ENCODE measurements around the gene BCL7C. TPM values are rescaled to one million over a fixed set of nuclear protein-coding genes. Genes with fewer than 3 reads are reported as not detected.
A peak's percentile ranks its signal among the peaks of the same experiment; 100 is the strongest.

BCL7C gene
- polyA plus RNA-seq, 1 donor, result 25.6 TPM

DNA sequence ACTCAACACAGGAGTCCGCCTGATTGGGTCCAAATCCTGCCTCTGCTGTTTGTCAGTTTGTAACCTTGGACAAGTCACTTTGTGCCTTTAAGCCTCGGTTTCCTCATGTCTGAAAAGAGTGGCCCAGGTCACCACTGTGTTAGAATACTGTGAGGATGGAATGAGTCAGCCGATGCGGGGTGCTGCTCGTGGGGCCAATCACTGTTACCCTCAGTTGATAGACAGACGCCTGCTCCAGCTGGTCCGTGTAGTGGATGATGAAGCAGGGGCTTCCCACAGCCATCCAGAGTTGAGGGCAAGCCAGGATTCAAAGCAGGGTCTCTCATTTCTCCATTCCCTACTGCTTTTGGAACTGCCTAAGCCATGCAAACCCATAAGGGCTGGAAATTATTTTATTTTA, 35.3 kb upstream of the BCL7C start:
- no peak overlapping the region for H3K4me3 ChIP-seq (ENCODE audit: low read length)
- H3K4me1 ChIP-seq (ENCODE audit: control insufficient read depth, insufficient read depth, low read length), result peaks cover 20% of the 10 kb centered on the region
- WGBS (ENCODE audit: insufficient coverage, low lambda C conversion rate), result no CpG with 5 or more reads among the region's 7 CpGs
- no peak overlapping the region for H3K27ac ChIP-seq (ENCODE audit: low read length)
- no peaks in the 10 kb centered on the region for H3K9me3 ChIP-seq (ENCODE audit: control insufficient read depth, low read depth, low read length)
- no peak for DNase-seq
- peaks cover 60% of the 10 kb centered on the region for H3K36me3 ChIP-seq (ENCODE audit: control insufficient read depth, insufficient read depth, low read length)
- no peaks in the 10 kb centered on the region for H3K27me3 ChIP-seq (ENCODE audit: control insufficient read depth, insufficient read depth, low read length)

DNA sequence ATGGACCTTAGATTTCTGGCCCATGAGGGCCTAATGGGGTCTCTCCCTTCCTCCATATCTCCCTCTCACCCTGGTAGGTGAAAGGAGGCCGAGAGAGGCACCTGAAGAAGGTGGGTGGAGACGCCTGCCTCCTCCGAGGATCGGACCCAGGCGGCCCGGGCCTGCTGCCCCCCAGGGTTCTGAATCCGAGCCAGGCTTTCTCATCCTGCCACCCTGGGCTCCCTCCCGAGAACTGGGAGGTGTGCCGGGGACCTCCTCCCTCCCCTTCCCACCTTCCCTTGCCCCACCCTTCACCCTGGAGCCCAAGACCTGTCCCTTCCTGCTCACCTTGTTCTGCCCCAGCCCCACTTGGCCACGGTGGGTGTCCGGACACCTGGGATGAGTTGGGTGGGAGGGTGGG, 34.5 kb upstream of the BCL7C start:
- Histone ChIP-seq H3K9me3 (ENCODE audit: control insufficient read depth, low read depth, low read length) (no peaks in the 10 kb centered on the region), H3K4me1 (ENCODE audit: control insufficient read depth, insufficient read depth, low read length) (peaks cover 20% of the 10 kb centered on the region), H3K4me3 (ENCODE audit: low read length) (no peak overlapping the region), H3K36me3 (ENCODE audit: control insufficient read depth, insufficient read depth, low read length) (peaks cover 55% of the 10 kb centered on the region), H3K27ac (ENCODE audit: low read length) (no peak overlapping the region), H3K27me3 (ENCODE audit: control insufficient read depth, insufficient read depth, low read length) (no peaks in the 10 kb centered on the region)
- no peak for DNase-seq
- WGBS (ENCODE audit: insufficient coverage, low lambda C conversion rate), result no CpG with 5 or more reads among the region's 11 CpGs

DNA sequence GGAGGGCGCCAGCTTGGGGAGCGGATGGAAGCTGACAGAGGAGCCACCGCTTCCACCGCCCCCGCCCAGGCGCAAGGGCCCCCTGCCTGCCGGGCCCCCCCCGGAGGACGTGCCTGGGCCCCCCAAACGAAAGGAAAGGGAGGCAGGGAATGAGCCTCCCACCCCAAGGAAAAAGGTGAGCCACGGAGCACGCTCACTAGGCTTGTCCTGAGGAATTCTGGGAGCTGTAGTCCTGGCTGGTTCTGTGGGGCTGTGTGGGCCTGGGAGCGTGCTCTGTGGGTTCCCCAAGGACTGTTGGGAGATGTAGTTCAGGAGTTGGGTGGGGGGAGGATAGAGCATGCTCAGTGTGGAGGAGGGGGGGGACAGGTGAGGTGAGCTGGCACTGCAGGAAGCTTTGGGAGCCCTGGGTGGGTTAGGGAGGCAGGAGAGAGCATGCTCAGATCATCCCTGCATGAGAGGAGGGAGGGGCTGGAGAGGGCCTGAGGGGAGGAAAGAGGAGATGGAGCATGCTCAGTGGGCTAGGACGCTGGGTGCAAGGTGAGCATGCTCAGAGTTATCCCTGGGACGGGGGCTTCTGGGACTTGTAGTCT, 34.0 kb upstream of the BCL7C start:
- Histone ChIP-seq H3K36me3 (ENCODE audit: control insufficient read depth, insufficient read depth, low read length) (peaks cover 55% of the 10 kb centered on the region), H3K27ac (ENCODE audit: low read length) (no peak overlapping the region), H3K4me3 (ENCODE audit: low read length) (no peak overlapping the region), H3K27me3 (ENCODE audit: control insufficient read depth, insufficient read depth, low read length) (no peaks in the 10 kb centered on the region), H3K4me1 (ENCODE audit: control insufficient read depth, insufficient read depth, low read length) (peaks cover 20% of the 10 kb centered on the region), H3K9me3 (ENCODE audit: control insufficient read depth, low read depth, low read length) (no peaks in the 10 kb centered on the region)
- no CpG with 5 or more reads among the region's 15 CpGs for WGBS (ENCODE audit: insufficient coverage, low lambda C conversion rate)
- peak; percentile 55 to 69 for DNase-seq

DNA sequence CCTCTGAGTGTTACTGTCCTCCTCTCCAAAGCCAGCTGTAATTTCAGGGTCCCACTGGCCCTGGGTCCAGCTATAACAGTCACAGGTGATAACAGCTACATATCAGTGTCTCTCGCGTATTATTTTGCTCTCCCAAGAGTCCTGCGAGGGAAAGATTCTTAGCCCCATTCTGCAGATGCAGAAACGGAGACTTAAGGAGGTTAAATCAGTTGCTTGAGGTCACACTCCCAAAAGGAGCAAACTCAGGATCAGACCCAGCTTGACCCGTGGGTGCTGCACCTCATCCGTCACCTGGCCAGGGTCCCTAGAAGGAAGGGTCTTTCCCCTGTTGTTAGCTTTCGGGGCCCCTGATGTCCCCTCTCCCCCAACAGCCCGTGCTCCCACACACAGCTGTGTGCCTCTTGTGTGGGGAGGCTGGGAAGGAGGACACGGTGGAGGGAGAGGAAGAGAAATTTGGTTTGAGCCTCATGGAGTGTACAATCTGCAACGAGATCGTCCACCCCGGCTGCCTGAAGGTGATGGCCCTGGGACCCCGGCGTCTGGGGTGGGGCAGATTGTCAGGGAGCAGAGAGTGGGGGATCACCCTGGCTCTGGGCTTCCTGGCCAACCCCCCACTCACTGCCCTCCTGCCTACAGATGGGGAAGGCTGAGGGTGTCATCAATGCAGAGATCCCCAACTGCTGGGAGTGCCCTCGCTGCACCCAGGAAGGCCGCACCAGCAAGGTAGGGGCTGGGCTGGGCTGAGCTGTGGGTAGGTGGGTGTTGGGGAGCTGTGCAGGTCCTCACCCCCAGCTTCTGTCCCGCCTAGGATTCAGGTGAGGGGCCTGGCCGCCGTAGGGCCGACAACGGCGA, 33.3 kb upstream of the BCL7C start:
- Histone ChIP-seq H3K4me1 (ENCODE audit: control insufficient read depth, insufficient read depth, low read length) (peaks cover 17% of the 10 kb centered on the region), H3K4me3 (ENCODE audit: low read length) (no peak overlapping the region), H3K9me3 (ENCODE audit: control insufficient read depth, low read depth, low read length) (no peaks in the 10 kb centered on the region), H3K36me3 (ENCODE audit: control insufficient read depth, insufficient read depth, low read length) (peaks cover 49% of the 10 kb centered on the region), H3K27me3 (ENCODE audit: control insufficient read depth, insufficient read depth, low read length) (no peaks in the 10 kb centered on the region), H3K27ac (ENCODE audit: low read length) (no peak overlapping the region)
- DNase-seq, result no peak
- no CpG with 5 or more reads among the region's 22 CpGs for WGBS (ENCODE audit: insufficient coverage, low lambda C conversion rate)

DNA sequence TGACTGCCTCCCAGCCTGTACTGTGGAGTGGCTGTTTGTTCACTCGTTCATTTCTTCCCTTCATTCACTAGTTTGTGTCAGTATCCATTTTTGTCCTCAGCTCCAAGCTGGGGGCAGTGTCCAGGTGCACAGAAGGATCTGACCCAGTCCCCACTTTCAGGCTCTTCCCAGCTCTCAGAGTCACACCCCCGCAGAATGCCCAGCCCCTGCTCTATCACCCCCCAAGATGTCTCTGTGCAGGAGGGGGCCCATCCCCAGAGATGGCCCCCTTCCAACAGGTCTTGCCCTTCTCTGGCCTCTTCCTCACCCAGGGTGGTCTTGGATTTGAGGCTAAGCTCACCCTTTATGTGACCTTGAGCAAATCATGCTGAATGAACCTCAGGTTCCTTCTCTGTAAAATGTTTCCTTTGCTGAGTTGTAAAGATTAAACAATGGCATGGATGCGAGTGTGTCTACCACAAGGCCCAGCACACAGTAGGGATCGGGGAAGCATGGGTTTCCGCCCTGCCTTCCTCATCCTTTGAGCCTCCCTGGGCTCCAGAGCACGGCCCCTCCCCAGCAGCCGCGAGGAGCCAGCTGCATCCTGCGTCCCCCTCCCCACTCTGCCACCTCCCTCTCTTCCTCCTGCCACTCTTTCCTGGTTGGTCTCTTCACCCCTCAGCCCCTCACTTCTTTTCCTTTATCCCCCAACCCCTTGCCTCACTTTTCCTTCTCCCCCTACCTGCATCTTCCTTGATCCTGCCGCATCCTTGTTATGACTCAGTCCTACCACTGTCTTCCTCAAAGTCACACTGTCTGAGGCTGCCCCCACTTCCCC, 32.3 kb upstream of the BCL7C start:
- WGBS (ENCODE audit: insufficient coverage, low lambda C conversion rate), result 100% methylated on average over 1 of the region's 10 CpGs
- H3K9me3 ChIP-seq (ENCODE audit: control insufficient read depth, low read depth, low read length), result no peaks in the 10 kb centered on the region
- no peak for DNase-seq
- peaks cover 42% of the 10 kb centered on the region for H3K36me3 ChIP-seq (ENCODE audit: control insufficient read depth, insufficient read depth, low read length)
- H3K27ac ChIP-seq (ENCODE audit: low read length), result no peak overlapping the region
- H3K4me1 ChIP-seq (ENCODE audit: control insufficient read depth, insufficient read depth, low read length), result peaks cover 15% of the 10 kb centered on the region
- no peak overlapping the region for H3K4me3 ChIP-seq (ENCODE audit: low read length)
- no peaks in the 10 kb centered on the region for H3K27me3 ChIP-seq (ENCODE audit: control insufficient read depth, insufficient read depth, low read length)

DNA sequence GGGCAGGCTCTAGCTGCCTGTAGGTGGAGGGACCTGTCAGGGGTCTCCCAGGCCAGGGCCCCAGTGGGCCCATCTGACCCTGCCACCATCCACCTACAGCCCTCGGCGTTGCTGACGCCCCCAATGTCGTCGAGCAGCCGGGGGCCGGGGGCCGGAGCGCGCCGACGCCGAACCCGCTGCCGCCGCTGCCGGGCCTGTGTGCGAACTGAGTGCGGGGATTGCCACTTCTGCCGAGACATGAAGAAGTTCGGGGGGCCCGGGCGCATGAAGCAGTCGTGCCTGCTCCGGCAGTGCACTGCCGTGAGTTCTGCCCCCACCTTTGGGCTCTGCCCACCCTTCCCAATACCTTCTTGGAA, 31.7 kb upstream of the BCL7C start:
- WGBS (ENCODE audit: insufficient coverage, low lambda C conversion rate), result no CpG with 5 or more reads among the region's 26 CpGs
- H3K9me3 ChIP-seq (ENCODE audit: control insufficient read depth, low read depth, low read length), result no peaks in the 10 kb centered on the region
- peaks cover 12% of the 10 kb centered on the region for H3K4me1 ChIP-seq (ENCODE audit: control insufficient read depth, insufficient read depth, low read length)
- H3K27me3 ChIP-seq (ENCODE audit: control insufficient read depth, insufficient read depth, low read length), result no peaks in the 10 kb centered on the region
- H3K36me3 ChIP-seq (ENCODE audit: control insufficient read depth, insufficient read depth, low read length), result peaks cover 36% of the 10 kb centered on the region
- H3K27ac ChIP-seq (ENCODE audit: low read length), result no peak overlapping the region
- H3K4me3 ChIP-seq (ENCODE audit: low read length), result no peak overlapping the region
- DNase-seq, result no peak

DNA sequence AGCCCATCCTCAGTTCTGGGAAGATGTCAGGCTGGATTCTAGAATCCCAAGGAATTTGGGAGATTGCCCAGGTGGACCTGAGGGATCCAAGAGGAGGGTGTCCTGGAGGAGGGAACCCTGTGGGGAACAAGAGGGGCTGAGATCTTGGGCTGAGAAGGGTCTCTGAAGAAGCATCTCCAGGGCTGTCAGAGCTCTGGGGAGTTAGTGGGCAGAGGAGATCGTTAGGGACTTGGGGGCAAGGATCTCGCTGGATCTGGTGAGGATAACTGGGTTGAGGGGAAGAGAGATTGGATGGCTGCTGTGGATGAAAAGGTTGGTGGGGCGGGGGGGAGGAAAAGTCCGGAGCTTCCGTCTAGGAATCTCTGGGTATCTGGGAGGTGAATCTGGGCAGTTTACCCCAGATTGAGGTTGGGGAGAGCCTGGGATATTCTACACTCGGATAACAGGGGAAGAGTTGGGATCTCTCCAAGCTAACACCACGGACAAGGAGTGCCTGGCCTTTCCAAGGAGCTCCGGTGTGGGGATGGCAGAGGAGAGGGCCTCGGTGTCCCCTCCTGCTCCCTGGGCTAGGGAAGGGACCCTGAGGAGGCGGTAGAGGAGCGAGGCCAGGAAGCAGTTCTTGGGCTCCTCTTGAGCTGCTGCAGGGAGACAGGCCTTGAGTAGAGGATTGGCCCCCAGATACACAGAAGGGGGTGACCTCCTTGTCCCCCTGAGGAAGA, 31.2 kb upstream of the BCL7C start:
- Histone ChIP-seq H3K27me3 (ENCODE audit: control insufficient read depth, insufficient read depth, low read length) (no peaks in the 10 kb centered on the region), H3K9me3 (ENCODE audit: control insufficient read depth, low read depth, low read length) (no peaks in the 10 kb centered on the region), H3K4me3 (ENCODE audit: low read length) (peak overlapping the region; percentile 68), H3K4me1 (ENCODE audit: control insufficient read depth, insufficient read depth, low read length) (peaks cover 8% of the 10 kb centered on the region), H3K36me3 (ENCODE audit: control insufficient read depth, insufficient read depth, low read length) (peaks cover 32% of the 10 kb centered on the region), H3K27ac (ENCODE audit: low read length) (no peak overlapping the region)
- no CpG with 5 or more reads among the region's 11 CpGs for WGBS (ENCODE audit: insufficient coverage, low lambda C conversion rate)
- DNase-seq, result no peak

DNA sequence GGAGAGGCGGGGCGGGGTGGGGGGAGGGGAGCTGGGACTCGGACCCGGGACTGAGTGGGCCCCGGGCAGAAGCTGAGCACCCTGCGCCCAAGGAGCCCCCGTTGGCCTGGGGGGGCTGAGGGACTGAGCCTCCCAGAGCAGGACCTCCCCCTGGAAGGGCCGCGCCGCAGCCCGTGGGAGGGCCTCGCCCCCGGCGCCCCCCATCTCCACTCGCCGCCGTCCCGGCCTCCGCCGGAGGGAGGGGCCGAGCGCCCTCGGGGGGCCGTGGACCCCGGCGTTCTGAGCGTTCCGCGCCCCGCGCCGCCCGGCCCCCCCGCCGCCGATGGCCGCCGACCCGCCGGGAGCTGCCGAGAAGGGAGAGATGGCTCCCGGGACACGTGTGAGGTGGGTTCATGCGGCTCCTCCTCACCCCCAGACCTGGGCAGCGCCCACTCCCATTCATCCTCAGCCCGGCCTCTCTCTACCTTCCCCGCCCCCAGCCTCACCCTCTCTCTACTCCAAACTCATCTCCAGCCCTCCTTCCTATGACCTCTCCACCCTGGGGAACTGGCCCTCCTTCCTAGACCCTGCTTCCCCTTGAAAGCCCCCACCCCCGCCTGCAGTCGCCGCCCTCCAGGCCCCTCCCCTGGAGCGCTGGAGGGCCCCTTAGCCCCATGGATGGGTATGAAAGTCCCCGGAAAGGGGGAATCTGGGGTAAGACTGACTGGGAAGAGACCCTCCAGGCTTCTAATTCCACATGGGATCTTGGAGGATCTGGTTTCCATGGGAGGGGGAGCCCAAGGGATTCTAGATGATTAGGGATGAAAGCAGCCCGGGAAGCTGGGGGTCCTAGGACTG, 30.4 kb upstream of the BCL7C start:
- Histone ChIP-seq H3K4me1 (ENCODE audit: control insufficient read depth, insufficient read depth, low read length) (peaks cover 8% of the 10 kb centered on the region), H3K36me3 (ENCODE audit: control insufficient read depth, insufficient read depth, low read length) (peaks cover 28% of the 10 kb centered on the region)
- 0% methylated on average over 1 of the region's 53 CpGs for WGBS (ENCODE audit: insufficient coverage, low lambda C conversion rate)

DNA sequence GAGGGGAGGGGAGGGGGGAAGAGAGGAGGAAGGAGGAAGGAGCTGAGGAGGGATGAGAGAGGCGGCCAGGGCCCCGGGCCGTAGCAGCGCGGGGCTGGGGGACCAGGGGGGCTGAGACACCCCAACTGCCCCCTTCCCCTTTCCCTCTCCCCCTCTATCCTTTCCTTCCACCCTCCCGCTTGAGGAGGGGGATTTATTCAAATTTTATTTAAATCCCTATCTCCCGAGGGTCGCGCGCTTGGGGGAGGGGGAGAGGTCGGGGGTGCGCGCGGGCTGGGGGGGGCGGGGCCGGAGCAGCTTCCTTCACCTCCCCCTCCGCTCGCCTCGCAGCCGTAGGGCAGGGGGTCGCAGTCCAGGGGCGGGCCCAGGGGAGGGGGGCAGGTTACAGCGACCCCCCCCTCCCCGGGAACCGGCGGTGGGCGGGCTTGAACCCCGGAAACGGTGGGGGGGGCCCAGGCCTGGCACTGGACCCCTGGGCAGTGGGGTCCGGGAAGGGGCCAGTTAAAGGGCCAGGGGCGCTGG, 29.7 kb upstream of the BCL7C start, which contains the start of gene FBXL19:
Gene FBXL19, plus strand, starts transcription at position 19 of the 522 bp plus-strand sequence. CDS start 2,183 bp downstream, outside the sequence.
- Histone ChIP-seq H3K4me1 (ENCODE audit: control insufficient read depth, insufficient read depth, low read length) (peaks cover 8% of the 10 kb centered on the region), H3K36me3 (ENCODE audit: control insufficient read depth, insufficient read depth, low read length) (peaks cover 22% of the 10 kb centered on the region), H3K27ac (ENCODE audit: low read length) (peak within 1 kb of the TSS; percentile 92), H3K4me3 (ENCODE audit: low read length) (peak within 1 kb of the TSS; percentile 68), H3K27me3 (ENCODE audit: control insufficient read depth, insufficient read depth, low read length) (no peaks in the 10 kb centered on the region), H3K9me3 (ENCODE audit: control insufficient read depth, low read depth, low read length) (no peaks in the 10 kb centered on the region)
- WGBS (ENCODE audit: insufficient coverage, low lambda C conversion rate), result no CpG with 5 or more reads among the region's 31 CpGs
- DNase-seq, result no peak

More for the DNA sequence above, 30.4 kb upstream of the BCL7C start:
- DNase-seq, result no peak
- H3K4me3 ChIP-seq (ENCODE audit: low read length), result peak overlapping the region; percentile 68
- no peaks in the 10 kb centered on the region for H3K27me3 ChIP-seq (ENCODE audit: control insufficient read depth, insufficient read depth, low read length)
- no peak overlapping the region for H3K27ac ChIP-seq (ENCODE audit: low read length)
- no peaks in the 10 kb centered on the region for H3K9me3 ChIP-seq (ENCODE audit: control insufficient read depth, low read depth, low read length)
